Activated CD8-positive, alpha-beta T cell treated with anti-CD3 and anti-CD28 coated beads, Interleukin-2, amount 10 ng/mL, durations not matched to agents 7 days and 5 days (primary cell): ENCODE results near the gene LIG3. TPM values are rescaled to one million over a fixed set of nuclear protein-coding genes. Genes with fewer than 3 reads are reported as not detected.
"Not testable (repeated sequence)": the region's sequence is repeated elsewhere in the genome, so short reads cannot be mapped to it uniquely, and the experiment has no call there.

Experiments
- ATAC-seq: fragments of 150-1000 bp; cut with Tn5 transposase; one replicate; pipeline ENCODE4 v1.10.0; 2021; ENCODE audit warnings: moderate library complexity
- CTCF ChIA-PET: fragments of 350-600 bp; sonication (Branson Sonifier 250); formaldehyde crosslinking; loops from one replicate; lab custom pipeline; 2021; ENCODE audit warnings: antibody characterized with exemption; lab: Charles Lee
- POLR2A ChIA-PET: fragments of 350-600 bp; sonication (Branson Sonifier 250); formaldehyde crosslinking; loops from one replicate; lab custom pipeline; 2021; ENCODE audit warnings: antibody characterized with exemption; lab: Charles Lee
- DNase-seq: peaks from one replicate; pipeline ENCODE4 v3.0.0-alpha.2; 2020
- H3K27ac Mint-ChIP-seq: one replicate; pipeline ENCODE4 v1.8.0; 2021; ENCODE audit warnings: mild to moderate bottlenecking, mixed read lengths
- H3K27me3 Mint-ChIP-seq: one replicate; pipeline ENCODE4 v1.8.0; 2021; ENCODE audit warnings: low read depth, mixed read lengths
- H3K36me3 Mint-ChIP-seq: one replicate; pipeline ENCODE4 v1.8.0; 2021; ENCODE audit warnings: low read depth, mixed read lengths
- H3K4me1 Mint-ChIP-seq: one replicate; pipeline ENCODE4 v1.8.0; 2021; ENCODE audit warnings: low read depth, mixed read lengths
- H3K4me3 Mint-ChIP-seq: one replicate; pipeline ENCODE4 v1.8.0; 2021; ENCODE audit warnings: mild to moderate bottlenecking, mixed read lengths
- H3K9me3 Mint-ChIP-seq: one replicate; pipeline ENCODE4 v1.8.0; 2022; ENCODE audit warnings: mixed read lengths; ENCODE audit not compliant: insufficient read depth
- total RNA-seq, 2 experiments: library from RNA; stranded (reverse); gene quantifications; one replicate each; pipeline ENCODE4 v1.2.3, GENCODE V29; 2021

LIG3 gene
- total RNA-seq, 2 experiments from 2014 or later: 38.7 to 42.2 TPM

DNA sequence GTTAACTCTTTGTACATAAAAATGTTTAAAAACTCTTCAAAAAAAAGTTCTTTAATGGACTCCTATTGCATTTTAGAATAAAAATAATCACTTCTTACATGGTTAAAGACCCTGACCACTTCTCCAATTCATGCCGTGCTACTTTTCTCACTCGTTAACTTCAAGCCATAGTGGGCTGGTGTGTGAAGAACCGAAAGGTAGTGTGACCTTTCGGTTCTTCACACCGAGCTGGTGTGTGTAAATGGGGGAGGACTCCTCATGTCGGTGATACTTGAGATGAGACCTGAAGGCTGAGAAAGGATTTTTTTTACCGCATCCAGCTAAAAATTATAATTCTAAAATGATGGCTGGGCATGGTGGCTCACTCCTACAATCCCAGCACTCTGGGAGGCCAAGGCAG, 61.1 kb downstream of the LIG3 start:
- CTCF ChIA-PET: interaction anchor here (0.8 to 1.4 kb wide), 3 partner anchors 19 to 61 kb away, joined by 3 to 6 read pairs (median 3); partner anchors contain the start of gene RFFL
- H3K4me3 Mint-ChIP-seq: no peak overlapping the region
- H3K9me3 Mint-ChIP-seq: no peaks in the 10 kb centered on the region
- peaks cover 6% of the 10 kb centered on the region for H3K36me3 Mint-ChIP-seq
- H3K4me1 Mint-ChIP-seq: peaks cover 16% of the 10 kb centered on the region
- POLR2A ChIA-PET: interaction anchor here (0.7 to 1.4 kb wide), 2 partner anchors 12 to 18 kb away, joined by 3 to 5 read pairs; no protein-coding TSS in a partner anchor
- ATAC-seq (no peak), DNase-seq (no peak)
- H3K27ac Mint-ChIP-seq: no peak overlapping the region
- H3K27me3 Mint-ChIP-seq: no peaks in the 10 kb centered on the region

DNA sequence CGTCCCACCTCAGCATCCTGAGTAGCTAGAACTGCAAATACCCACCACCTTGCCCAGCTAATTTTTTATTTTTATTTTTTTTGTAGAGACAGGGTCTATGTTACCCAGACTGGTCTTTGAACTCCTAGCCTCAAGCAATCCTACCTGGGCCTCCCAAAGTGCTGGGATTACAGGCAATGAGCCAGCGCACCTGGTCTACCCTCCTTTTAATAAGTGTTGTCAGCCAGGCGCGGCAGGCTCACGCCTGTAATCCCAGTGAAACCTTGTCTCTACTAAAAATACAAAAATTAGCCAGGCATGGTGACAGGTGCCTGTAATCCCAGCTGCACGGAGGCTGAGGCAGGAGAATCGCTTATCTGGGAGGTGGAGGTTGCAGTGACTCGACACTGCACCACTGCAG, 63.9 kb downstream of the LIG3 start:
- CTCF ChIA-PET: interaction anchor here (1.6 to 2.0 kb wide), 4 partner anchors 9 to 36 kb away, joined by 3 to 4 read pairs (median 4); no protein-coding TSS in a partner anchor
- Mint-ChIP-seq H3K4me3 (no peak overlapping the region), H3K36me3 (peaks cover 14% of the 10 kb centered on the region), H3K4me1 (peaks cover 34% of the 10 kb centered on the region), H3K27ac (no peak overlapping the region), H3K9me3 (no peaks in the 10 kb centered on the region), H3K27me3 (no peaks in the 10 kb centered on the region)
- DNase-seq (no peak), ATAC-seq (no peak)
- POLR2A ChIA-PET: no interaction called here

DNA sequence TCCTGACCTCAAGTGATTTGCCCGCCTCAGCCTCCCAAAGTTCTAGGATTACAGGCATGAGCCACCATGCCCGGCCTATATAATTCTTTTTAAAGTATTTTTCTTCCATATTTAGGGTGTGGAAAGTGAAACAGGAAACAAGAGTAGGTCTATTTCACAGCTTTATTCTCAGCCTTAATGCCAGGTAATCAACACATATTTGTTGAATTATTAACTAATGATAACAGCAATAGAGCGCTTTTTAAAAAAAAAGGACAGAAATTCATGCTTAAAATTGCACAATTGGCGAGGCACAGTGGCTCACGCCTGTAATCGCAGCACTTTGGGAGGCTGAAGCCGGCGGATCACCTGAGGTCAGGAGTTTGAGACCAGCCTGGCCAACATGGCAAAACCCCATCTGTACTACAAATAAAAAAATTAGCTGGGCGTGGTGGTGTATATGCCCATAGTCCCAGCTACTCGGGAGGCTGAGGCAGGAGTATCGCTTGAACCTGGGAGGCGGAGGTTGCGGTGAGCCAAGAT, 65.2 kb downstream of the LIG3 start:
- H3K4me1 Mint-ChIP-seq: peaks cover 39% of the 10 kb centered on the region
- not testable (repeated sequence) for H3K27me3 Mint-ChIP-seq, DNase-seq, ATAC-seq, H3K9me3 Mint-ChIP-seq
- peaks cover 15% of the 10 kb centered on the region for H3K36me3 Mint-ChIP-seq
- H3K4me3 Mint-ChIP-seq: peak overlapping the region; percentile 69
- ChIA-PET CTCF (interaction anchor here (1.1 to 2.1 kb wide), 7 partner anchors 11 to 74 kb away, joined by 3 to 8 read pairs (median 4); no protein-coding TSS in a partner anchor), POLR2A (interaction anchor here (0.6 to 4.0 kb wide), 3 partner anchors 10 to 23 kb away, joined by 3 to 32 read pairs (median 11); partner anchors contain the start of gene RFFL)
- peak overlapping the region; percentile 83 for H3K27ac Mint-ChIP-seq

DNA sequence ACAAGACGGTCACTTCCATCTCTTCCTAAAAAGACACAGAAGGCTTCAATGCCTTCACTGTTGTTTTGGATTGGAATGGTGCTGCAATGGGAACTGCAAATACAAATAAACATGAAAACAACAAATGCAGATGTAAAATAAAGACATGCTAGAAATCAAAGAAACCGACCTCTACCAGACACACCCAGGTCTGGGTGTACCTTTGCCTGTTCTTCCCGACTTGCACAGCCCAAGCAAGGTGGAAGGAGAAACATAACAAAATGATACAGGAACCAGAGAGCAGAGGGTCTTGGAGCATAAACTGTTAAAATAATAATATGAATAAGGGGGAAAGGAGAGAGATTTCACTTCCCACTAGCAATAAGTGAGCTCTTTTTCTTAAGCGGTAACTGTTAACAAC, 65.9 kb downstream of the LIG3 start:
- H3K9me3 Mint-ChIP-seq: no peaks in the 10 kb centered on the region
- H3K27ac Mint-ChIP-seq: peak overlapping the region; percentile 83
- H3K4me3 Mint-ChIP-seq: peak overlapping the region; percentile 69
- peaks cover 12% of the 10 kb centered on the region for H3K36me3 Mint-ChIP-seq
- no peak for DNase-seq
- POLR2A ChIA-PET: interaction anchor here (0.9 to 4.0 kb wide), 8 partner anchors 12 to 763 kb away, joined by 3 to 32 read pairs (median 6); partner anchors contain the start of genes RFFL and TAF15
- peaks cover 43% of the 10 kb centered on the region for H3K4me1 Mint-ChIP-seq
- no peak for ATAC-seq
- no peaks in the 10 kb centered on the region for H3K27me3 Mint-ChIP-seq
- CTCF ChIA-PET: interaction anchor here (1.0 to 2.8 kb wide), 16 partner anchors 12 to 73 kb away, joined by 3 to 12 read pairs (median 5); partner anchors contain the start of gene RFFL

DNA sequence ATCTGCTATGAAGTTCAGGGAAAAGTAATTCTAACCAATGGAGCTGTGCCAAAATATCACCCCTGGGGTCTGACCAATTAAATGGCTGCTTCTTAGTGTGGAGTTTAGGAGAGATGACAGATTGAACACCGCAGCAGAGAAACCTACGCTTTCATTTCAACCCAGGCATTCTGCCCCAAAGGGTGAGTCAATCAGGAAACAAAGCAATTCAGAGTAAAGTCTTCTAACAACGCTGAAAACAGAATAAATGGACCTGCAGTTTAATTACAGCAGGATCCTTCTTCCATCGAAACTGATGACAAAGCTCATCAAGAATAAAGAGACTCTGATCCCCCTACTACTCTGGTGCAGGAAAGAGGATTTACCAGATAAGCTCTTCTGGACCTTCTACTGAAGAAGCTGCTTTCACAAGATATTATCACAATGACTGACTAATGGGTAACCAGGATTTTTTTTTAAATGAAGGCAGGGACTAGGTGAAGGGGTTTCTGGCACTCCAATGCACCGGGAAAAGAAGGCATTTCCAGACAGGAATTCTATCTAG, 66.5 kb downstream of the LIG3 start:
- ChIA-PET CTCF (interaction anchor here (0.9 to 2.8 kb wide), 14 partner anchors 14 to 70 kb away, joined by 3 to 12 read pairs (median 6); partner anchors contain the start of gene RFFL), POLR2A (interaction anchor here (0.6 to 4.0 kb wide), 11 partner anchors 12 to 762 kb away, joined by 3 to 32 read pairs (median 6); partner anchors contain the start of genes RFFL and TAF15)
- Mint-ChIP-seq H3K27ac (peak overlapping the region; percentile 83), H3K36me3 (peaks cover 10% of the 10 kb centered on the region), H3K9me3 (no peaks in the 10 kb centered on the region), H3K4me1 (peaks cover 49% of the 10 kb centered on the region), H3K27me3 (no peaks in the 10 kb centered on the region), H3K4me3 (peak overlapping the region; percentile 69)
- ATAC-seq (peak; percentile 95), DNase-seq (peak; percentile 78)

DNA sequence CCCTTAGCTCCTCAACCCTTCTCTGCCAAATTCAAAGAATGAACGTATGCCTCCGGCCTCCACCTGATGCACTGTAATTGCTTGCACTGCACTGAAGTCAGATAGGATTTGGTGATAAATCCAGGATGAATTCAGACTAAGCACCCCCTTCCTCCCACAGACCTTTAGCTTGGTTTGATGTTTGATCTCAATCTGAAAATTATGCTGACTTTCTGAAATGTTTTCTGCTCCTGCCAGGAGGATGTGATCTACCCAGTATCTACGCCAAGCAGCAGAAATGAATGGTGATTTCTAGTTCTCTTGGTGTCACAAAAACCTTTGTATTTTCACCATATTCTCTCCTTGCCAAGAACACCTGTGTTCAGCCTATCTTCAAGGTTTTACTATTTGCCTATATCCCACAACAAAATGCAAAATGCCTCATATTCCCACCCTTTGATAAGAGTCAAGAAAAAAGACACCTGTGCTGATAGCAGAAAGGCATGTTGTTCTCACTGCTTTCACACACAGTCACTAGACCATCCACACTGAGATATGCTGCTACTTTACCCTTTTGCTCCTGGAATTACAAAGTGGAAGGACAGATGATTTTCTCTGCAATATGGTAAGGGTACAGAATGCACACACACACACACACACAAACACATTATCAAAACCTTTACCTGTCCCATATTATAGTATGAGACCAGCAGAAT, 68.5 kb downstream of the LIG3 start:
- ATAC-seq (no peak), DNase-seq (no peak)
- peaks cover 10% of the 10 kb centered on the region for H3K36me3 Mint-ChIP-seq
- no peaks in the 10 kb centered on the region for H3K27me3 Mint-ChIP-seq
- ChIA-PET CTCF (interaction anchor here (1.3 to 3.1 kb wide), 4 partner anchors 15 to 41 kb away, joined by 4 to 15 read pairs (median 8); partner anchors contain the start of gene RFFL), POLR2A (interaction anchor here (1.1 to 4.0 kb wide), 2 partner anchors 26 to 41 kb away, joined by 6 to 32 read pairs; no protein-coding TSS in a partner anchor)
- H3K4me3 Mint-ChIP-seq: no peak overlapping the region
- peaks cover 64% of the 10 kb centered on the region for H3K4me1 Mint-ChIP-seq
- H3K27ac Mint-ChIP-seq: peak overlapping the region; percentile 2
- no peaks in the 10 kb centered on the region for H3K9me3 Mint-ChIP-seq

DNA sequence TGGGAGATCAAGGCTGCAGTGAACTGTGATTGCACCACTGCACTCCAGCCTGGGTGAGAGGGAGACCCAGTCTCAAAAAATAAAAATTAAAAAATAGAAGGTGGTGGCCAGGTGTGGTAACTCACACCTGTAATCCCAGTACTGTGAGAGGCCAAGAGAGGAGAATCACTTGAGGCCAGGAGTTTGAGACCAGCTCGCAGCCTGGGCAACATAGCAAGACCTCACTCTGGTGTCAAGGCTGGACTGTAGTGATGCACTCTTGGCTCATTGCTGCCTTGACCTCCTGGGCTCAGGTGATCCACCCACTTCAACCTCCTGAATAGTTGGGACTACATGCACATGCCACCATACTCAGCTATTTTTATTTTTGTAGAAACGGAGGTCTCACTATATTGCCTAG, 69.9 kb downstream of the LIG3 start:
- POLR2A ChIA-PET: interaction anchor here (0.7 to 3.0 kb wide), 3 partner anchors 13 to 28 kb away, joined by 3 to 18 read pairs (median 13); partner anchors contain the start of gene RFFL
- no peak overlapping the region for H3K27ac Mint-ChIP-seq
- no peak for ATAC-seq

DNA sequence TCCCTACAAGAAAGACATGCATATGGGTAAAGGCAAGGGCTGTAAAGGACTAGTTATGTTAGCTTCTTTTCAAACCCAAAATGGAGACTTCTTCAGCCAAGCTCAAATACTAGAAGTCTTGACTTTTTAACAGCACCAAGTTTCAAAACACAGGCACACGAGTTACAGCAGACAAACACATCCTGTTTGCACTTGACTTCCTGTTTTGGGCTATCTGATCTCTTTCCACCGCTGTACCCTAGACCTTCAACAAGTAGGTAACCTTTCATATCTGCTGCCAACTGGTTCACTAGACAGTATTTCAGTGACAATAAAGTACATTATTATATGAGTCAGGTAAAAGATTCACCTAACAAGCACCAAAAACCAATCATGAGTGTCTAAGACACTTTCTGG, 70.9 kb downstream of the LIG3 start:
- DNase-seq: peak; percentile 62
- Mint-ChIP-seq H3K4me1 (peaks cover 53% of the 10 kb centered on the region), H3K27me3 (no peaks in the 10 kb centered on the region), H3K4me3 (peak overlapping the region; percentile 46), H3K36me3 (peaks cover 10% of the 10 kb centered on the region), H3K27ac (peak overlapping the region; percentile 88), H3K9me3 (no peaks in the 10 kb centered on the region)
- peak; percentile 78 for ATAC-seq
- ChIA-PET POLR2A (interaction anchor here (0.6 to 3.0 kb wide), 5 partner anchors 12 to 39 kb away, joined by 3 to 18 read pairs (median 5); partner anchors contain the start of gene RFFL), CTCF (interaction anchor here (0.7 to 3.1 kb wide), 4 partner anchors 9 to 69 kb away, joined by 3 to 27 read pairs (median 9); partner anchors contain the start of gene RFFL)

More for the DNA sequence above, 69.9 kb downstream of the LIG3 start:
- Mint-ChIP-seq H3K4me3 (no peak overlapping the region), H3K4me1 (peaks cover 61% of the 10 kb centered on the region), H3K36me3 (peaks cover 10% of the 10 kb centered on the region), H3K27me3 (no peaks in the 10 kb centered on the region), H3K9me3 (no peaks in the 10 kb centered on the region)
- DNase-seq: no peak
- CTCF ChIA-PET: interaction anchor here (1.3 to 3.1 kb wide), 2 partner anchors 14 to 28 kb away, joined by 5 to 15 read pairs; partner anchors contain the start of gene RFFL

DNA sequence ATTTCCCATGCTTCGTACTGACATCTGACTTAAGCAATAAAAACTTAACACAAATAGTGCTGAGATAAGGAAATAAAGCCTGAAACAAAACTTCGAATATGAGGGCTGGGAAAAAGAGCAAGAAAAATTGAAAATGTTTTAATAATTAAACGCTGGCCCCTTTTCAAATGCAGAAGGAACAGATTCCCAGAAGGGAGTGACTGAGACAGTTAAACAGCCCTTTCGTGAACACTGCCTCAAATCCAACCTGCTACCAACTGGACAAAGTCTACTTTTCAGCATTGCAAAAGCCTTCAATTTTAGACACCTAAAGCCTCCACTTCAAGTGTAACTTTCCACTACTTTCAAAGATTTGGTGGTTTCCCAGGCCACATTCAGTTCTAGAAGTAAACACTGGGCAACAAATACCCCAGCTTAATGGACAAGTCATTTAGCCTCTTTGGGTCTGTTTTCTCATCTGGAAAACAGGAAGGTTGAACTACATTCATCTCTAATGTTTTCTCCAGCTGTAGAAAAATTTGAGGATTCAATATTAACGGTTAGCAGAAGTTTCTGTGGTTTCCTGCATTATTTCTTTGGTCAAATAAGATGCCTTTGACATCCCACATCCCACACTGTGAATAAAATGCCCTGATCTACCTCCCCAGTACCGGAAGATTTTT, 71.4 kb downstream of the LIG3 start:
- DNase-seq: peak; percentile 28
- CTCF ChIA-PET: interaction anchor here (1.0 to 3.1 kb wide), 3 partner anchors 9 to 29 kb away, joined by 3 to 27 read pairs (median 15); partner anchors contain the start of gene RFFL
- Mint-ChIP-seq H3K27me3 (no peaks in the 10 kb centered on the region), H3K36me3 (peaks cover 10% of the 10 kb centered on the region), H3K4me1 (peaks cover 48% of the 10 kb centered on the region), H3K27ac (peak overlapping the region; percentile 88), H3K9me3 (no peaks in the 10 kb centered on the region), H3K4me3 (peak overlapping the region; percentile 46)
- POLR2A ChIA-PET: interaction anchor here (0.5 to 3.0 kb wide), 4 partner anchors 11 to 38 kb away, joined by 3 to 13 read pairs (median 4); partner anchors contain the start of gene RFFL
- peak; percentile 18 for ATAC-seq

DNA sequence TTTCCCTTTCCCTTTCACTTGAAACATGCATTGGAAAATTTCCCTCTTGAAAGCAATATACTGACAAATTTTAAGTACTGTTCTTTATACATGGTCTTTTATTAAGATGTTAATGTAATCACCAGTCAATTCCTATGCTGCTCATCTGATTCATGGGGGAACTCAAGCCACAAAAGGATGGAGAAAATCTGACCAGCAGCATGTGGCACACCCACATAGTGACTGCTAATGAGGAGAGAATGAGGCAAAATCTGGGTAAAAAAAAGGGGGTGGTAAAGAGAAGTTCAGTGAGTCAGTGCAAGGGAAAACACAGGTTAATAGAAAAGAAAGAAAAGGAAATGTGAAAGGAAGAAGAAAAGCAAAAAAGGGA, 71.9 kb downstream of the LIG3 start:
- Mint-ChIP-seq H3K9me3 (no peaks in the 10 kb centered on the region), H3K27ac (peak overlapping the region; percentile 88), H3K27me3 (no peaks in the 10 kb centered on the region), H3K4me3 (peak overlapping the region; percentile 46), H3K4me1 (peaks cover 44% of the 10 kb centered on the region), H3K36me3 (peaks cover 10% of the 10 kb centered on the region)
- ATAC-seq (no peak), DNase-seq (no peak)
- CTCF ChIA-PET: interaction anchor here (1.0 to 3.1 kb wide), 4 partner anchors 8 to 68 kb away, joined by 3 to 27 read pairs (median 9); partner anchors contain the start of gene RFFL
- POLR2A ChIA-PET: interaction anchor here (1.7 to 3.0 kb wide), 2 partner anchors 11 to 37 kb away, joined by 5 to 13 read pairs; partner anchors contain the start of gene RFFL
